Spleen (tissue), 7 donors: ENCODE data around the gene EXOC4.

Experiments used
- CTCF ChIP-seq, 11 experiments: fragments of 200-600 bp in 7 of 11; fragments of 450-650 bp in 4 of 11; sonication (generic) in 4 of 11; IDR thresholded peaks in 8 of 11; conservative IDR thresholded peaks in 3 of 11; 1 replicate in 7 of 11; 2 replicates in 4 of 11; pipeline versions ENCODE4 v1.4.0 to v1.8.0; 2016 to 2021; ENCODE audit warnings: antibody characterized with exemption in 11 of 11, inconsistent platforms in 4 of 11, mild to moderate bottlenecking in 1 of 11
- POLR2A ChIP-seq, 3 donors: fragments of 450-650 bp; IDR thresholded peaks; one replicate each; pipeline ENCODE4 v1.5.1; 2017; ENCODE audit warnings: antibody characterized with exemption in 3 of 3, mild to moderate bottlenecking in 1 of 3
- POLR2AphosphoS5 ChIP-seq, 3 donors: sonication (generic); formaldehyde crosslinking; IDR thresholded peaks; one replicate each; pipeline ENCODE4 v1.5.1; 2017; ENCODE audit warnings: antibody characterized with exemption in 3 of 3
- donor health status: DM: no; HTN: no; CAD: no; lungs with moderate emphysema.
- donor health status: DM: no; HTN: no; CAD: no.
- donor health status: DM: no; HTN: no; CAD: no.

GRCh38 chr7:134068670-134069069 lies 815.8 kb downstream of the EXOC4 start:
- TF ChIP-seq CTCF (IDR thresholded peaks at IDR 0.05 in 8 of 11, conservative IDR thresholded peaks at IDR 0.05 in 3 of 11): no peak
- TF ChIP-seq POLR2AphosphoS5 (IDR thresholded peaks at IDR 0.05): no peak
- TF ChIP-seq POLR2A (IDR thresholded peaks at IDR 0.05): no peak
